ENCODE results near the gene GUCY1A1.

Gene GUCY1A1

DNA sequence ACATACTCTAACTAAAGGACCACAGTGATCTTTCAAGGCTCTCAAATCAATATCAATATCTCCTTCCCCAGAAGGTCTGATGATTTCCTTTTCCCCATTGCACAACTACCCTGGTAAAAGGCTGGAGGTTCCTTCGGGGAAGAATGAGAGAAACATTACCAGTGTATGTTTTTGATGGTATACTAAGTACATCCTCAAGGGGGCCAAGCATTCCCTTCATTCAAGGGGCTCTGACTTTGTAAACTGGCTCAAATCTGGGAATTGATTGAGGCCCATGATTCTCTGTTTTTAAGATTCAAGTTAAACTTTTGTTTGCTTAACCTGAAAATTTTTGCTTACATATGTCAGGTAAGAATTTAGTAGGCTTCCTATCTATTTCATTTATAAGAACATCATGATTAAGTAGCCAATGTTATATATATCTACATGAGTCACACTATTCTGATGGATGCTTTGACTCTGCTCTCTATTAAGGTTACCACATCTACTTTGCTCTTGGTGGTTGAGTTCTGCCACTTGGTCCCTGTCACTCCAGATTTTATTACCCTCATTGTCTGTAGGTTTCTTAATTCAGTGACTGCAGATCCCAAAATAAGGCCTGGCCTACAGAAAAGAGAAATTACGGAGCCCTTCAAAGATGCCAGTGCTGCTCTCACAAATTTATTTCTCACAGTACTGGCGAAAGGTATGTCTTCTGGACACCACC, 75.8 kb downstream of the GUCY1A1 start:
- no peak for DNase-seq

DNA sequence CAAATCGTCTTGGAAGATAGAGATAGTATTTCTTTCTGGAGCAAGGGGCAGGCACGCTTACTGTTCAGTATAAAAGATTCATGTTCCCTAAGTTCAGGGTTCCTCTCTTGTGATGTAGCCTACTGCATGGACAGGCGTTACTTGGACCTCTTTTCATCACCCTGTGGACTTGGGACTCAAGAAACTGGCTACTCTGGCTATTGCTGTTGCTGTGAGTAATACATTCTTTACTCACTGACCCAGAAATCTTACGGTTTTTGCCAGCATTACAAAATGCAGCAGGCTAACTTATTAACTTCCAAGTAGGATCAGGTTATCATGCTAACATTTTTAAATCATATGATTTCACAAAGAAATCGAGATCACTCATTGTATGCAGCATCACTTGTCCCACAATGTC, 79.3 kb downstream of the GUCY1A1 start:
- DNase-seq, result no peak

DNA sequence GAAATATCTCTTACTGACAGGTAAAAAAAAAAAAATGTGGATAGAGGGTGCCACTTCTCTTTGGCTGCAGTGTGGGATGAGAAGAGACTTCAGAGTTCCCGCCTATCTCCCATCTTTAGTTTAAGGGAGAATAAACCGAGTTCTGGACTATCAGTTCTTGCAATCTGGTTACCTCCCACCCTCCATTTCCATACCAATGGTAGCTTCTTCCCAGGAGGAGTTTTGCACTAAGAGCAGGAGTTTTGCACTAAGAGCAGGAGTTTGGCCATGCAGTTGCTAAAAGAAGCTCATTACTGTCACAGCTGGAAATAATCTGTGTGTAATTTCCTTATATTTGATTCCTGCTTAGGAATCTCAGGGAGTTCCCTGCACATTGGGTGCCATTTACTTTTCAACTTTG, 81.4 kb downstream of the GUCY1A1 start:
- DNase-seq, result no peak

DNA sequence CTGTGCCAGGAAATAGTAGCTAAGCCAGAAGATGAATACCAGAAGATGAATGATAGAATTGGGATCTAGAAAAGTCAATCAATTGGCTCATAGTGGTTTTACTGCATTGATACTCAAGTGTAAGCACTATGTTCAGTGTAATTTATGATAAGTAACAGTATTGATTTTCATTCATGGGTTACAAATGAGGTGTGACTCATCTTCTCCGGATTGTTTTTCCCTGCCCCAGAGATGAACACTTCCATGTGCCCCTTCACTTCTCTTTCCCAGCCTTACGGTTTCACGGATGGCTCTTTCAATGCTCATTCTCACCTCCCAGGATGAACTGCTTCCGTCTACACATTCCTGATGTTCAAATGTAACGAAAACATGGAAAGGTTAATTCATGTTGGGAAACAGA, 82.4 kb downstream of the GUCY1A1 start:
- no peak for DNase-seq

DNA sequence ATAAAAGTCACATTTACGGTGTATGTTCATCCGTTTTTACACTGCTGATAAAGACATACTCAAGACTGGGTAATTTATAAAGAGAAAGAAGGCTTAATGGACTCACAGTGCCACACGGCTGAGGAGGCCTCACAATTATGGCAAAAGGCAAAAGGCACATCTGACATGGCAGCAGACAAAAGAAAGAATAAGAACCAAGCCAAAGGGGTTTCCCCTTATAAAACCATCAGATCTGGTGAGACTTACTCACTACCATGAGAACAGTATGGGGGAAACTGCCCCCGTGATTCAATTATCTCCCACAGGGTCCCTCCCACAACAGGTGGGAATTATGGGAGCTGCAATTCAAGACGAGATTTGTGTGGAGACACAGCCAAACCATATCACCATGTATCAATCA, 84.9 kb downstream of the GUCY1A1 start:
- DNase-seq, result no peak

DNA sequence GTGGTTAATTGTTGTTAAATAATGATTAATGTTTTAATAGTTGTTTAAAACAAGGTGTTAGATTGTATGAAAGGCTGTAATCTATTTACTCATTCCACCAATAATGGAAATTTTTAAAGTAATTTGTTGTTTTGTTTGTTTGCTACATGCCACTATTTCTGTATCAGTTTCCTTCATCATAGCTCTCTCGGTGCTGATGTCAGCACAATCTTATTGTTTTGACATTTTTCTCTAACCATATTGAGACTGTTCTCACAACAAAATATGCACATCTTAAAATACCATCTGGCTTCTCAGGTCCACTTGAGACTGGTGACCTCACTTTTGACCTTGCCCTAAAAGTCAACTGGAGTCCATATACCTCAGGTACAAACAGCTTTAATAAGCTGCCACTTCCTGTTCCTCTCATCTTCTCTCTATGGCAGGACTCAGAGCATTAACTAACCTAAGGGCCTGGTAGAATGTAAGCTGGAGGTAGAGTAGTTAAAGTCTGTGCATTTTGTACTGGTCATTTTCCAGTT, 91.2 kb downstream of the GUCY1A1 start:
- DNase-seq, result no peak

DNA sequence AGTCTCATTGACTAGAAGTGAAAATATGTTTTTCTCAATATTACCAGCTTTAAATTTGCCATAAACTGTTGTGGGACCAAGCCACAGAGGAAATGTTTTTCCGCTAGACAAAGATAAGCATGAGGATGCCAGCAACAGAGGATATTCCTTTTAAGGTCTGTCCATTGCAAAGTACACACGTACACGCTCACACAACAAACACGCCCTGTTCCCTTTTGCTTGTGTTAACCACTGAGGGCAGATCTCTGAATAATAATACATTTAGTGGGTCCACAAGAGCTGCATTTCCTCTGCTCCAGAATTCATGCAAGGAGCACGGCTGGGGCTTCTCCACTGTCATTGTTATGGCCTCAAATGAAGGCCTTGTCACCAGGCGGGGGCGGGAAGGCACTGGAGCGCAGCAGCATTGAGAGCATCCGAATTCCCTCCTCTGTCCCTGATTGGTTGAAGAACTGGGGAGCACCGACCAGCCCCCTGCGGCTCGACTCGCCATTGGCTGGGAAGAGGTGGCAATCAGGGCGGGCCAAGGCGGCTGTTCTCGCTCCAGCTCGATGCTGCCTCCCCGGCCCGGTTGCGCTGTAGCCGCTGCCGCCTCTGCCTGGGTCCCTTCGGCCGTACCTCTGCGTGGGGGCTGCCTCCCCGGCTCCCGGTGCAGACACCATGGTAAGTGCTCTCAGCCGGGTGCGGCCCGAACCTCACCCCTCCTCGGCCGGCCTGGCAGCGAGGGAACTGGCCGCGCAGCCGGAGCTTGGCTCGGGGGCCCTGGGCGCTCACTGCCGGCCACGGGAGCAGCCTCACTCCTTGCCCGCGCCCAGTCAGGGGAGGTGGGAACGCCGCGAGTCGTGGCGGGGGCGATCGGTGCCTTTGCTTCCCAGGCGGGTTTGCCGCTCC, 92.1 kb downstream of the GUCY1A1 start, which contains the start of gene GUCY1B1:
TSS of gene GUCY1B1 (plus strand) at position 541 of the 891 bp plus-strand sequence. CDS start at position 661, 120 bp downstream.
- peak; percentile 72 for DNase-seq

DNA sequence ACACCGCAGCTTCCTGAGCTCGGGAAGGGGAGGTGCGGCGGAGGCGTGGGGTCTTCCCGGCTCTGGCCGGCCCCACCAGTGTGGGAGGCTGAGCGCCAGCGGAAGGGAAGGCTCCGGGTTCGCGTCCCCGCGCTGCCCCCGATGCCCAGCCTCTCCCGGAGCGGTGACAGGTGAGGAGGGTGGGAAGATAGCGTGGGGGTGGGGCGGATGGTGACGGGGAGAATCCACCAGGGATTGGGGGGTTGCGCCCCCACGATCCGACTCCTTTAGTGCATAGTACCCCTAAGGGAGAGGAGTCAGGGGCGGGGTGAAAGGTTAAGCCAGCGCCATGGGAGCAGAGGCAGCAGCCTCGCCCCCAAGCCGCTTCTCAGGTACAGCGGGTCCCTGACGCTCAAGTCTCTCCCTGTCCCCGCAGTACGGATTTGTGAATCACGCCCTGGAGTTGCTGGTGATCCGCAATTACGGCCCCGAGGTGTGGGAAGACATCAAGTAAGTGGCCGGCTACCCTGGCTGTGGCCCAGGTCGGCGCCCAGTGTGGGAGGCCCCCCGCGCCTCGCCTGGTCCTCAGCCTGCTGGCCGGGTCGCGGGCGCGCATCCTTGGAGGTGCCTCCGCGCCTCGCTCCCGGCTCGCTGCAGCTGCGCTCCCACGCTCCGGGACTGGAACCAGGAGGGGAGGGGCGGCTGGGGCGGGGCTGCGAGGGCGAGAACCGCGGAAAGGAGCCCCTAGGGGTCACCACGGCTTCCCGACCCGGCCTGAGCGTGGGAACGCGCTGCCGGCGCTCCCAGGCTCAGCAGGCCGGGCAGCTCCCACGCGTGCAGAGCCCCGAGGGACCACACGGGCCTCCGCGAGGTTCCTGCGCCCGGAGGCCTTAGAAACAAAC, 93.0 kb downstream of the GUCY1A1 start:
- DNase-seq, result peak; percentile 5

DNA sequence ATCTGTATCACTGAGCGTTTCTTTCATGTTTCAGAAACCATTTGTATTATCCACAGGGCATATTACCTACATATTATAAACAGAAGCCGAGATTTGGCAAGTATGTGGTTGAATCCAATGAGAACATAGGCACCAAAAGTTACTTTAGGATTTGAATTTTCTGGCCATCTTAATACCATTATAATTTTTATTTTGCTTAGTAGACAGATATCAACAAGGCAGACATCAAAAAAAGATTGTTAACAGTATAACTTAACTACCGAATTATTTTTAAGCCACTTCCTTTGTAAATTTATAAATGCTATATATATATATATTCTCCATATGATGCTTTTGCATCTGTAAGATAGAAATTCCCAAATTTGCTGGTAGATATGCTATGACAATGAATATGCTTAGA, 94.4 kb downstream of the GUCY1A1 start:
- no peak for DNase-seq

DNA sequence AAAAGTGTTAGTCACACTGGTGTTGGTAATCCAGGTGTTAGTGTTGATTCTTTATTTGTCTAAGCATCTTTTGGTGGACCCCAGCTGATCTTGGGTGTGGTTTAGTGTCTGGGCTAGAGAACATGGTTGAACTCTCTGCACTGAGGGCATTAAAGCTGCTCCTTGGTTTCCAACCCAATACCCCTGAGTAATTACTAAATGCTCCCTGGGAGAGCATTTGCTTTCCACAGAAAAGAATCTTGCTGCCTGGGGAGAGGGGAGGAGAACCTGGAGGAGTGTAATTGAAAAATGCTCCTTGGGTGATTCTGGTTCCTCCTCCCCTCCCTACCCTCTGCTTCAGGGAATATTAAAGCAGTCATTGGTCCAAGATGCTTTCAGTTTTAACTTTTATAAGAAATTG, 95.3 kb downstream of the GUCY1A1 start:
- peak; percentile 16 for DNase-seq

DNA sequence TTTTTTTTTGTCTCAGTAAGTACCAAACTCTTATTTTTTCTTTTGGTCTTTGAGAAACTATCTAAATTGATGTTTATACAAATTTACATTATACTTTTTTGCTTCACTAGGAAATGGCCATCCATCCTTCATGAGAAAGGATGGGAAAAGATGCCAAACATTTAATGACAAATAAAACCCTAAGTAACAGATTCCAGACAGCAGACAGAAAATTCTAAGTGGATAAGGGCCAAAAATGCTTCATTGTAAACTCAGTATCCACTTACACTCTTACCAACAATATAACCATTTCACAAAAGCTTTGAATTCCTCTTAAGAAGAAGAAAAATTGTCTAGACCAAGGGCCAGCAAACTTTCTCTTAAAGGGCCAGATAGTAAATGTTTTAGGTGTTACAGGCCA, 95.7 kb downstream of the GUCY1A1 start:
- no peak for DNase-seq

DNA sequence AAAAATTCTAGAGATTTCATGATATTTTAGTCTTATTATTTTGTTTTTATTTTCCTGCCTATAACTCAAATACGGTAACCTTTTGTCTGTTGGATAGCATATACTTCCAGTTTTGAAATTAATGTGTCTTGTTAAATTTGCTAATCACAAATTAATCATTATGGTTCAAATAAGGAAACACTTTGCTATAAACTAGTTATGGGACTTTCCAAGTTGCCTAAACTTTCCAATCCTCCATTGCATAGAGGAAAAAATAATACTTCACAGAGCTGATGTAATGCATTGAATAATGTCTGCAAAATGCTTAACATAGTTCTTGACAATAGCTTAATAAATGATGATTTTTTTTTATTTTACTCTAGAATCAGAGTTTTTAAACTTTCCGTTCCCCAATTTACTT, 96.9 kb downstream of the GUCY1A1 start:
- DNase-seq, result no peak

DNA sequence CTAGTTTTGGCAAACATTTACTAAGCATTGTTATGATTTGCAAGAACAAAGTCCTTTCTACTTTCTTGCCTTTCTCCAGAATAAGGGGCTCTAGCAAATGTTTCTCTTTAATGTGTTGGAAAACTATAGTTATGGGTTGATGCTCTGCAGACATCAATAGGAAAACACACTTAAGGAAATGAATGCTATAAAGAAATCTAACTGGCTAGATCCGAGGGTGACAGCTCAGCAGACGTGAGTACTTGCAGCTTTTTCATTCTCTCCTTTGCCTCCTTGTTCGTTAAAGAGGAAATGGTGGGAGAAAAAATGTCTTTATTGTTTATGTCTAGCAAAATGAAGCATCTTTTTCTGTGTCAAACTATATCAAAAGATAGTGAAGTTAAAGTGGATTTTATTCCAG, 98.5 kb downstream of the GUCY1A1 start:
- no peak for DNase-seq

DNA sequence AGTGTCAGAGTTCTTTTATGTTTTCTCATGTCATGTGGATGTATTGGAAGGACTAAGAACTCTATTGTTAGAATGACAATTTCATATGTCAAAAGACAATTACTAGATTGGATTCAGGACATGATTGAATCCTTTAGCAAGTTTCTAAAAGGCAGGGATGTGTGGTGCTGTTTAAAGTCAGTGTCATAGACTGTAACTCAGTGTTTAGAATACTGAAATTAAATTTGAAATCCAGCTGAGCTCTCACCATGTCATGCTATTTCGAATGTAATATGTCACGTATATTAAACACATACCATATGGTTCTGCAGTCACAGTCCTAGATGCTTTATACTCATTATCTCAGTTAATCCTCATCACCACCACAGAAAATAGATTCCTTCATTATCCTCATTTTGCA, 100.0 kb downstream of the GUCY1A1 start:
- no peak for DNase-seq

DNA sequence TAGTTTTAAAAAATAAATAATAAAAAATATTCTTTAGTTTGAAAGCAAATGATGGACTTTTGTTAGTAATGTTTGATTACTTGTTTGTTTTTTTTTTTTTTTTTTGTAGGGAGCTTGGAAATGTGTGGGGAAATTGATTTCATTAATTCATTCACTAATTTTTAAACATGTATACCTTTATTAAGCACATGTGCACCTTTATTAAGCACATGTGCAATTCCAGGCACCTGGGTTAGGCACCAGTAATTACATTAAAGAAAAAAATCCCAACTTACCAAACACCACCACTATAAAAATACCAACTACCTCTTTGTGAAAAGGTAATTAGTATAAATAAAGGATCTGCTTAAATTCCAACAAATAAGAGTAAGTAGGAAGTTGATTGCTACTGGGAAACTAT, 101.7 kb downstream of the GUCY1A1 start:
- no peak for DNase-seq

DNA sequence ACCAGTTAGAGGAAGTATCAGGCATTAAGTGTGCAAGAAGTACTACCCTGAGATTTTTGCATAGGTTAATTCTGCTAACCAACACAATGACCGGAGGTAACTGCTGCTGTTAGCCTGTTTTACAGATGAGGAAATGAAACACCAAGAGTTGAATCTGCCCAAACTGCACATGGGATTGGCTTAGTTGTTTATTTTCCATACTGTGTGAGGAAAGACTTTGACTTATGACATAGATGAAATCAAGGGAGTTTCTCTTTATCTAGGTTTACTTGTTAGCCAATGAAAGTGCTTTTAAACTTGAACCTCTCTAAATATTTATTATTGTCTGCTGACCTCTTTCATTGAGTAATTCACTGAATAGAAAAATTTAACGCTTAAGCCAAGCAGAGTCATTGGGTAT, 102.4 kb downstream of the GUCY1A1 start:
- no peak for DNase-seq

DNA sequence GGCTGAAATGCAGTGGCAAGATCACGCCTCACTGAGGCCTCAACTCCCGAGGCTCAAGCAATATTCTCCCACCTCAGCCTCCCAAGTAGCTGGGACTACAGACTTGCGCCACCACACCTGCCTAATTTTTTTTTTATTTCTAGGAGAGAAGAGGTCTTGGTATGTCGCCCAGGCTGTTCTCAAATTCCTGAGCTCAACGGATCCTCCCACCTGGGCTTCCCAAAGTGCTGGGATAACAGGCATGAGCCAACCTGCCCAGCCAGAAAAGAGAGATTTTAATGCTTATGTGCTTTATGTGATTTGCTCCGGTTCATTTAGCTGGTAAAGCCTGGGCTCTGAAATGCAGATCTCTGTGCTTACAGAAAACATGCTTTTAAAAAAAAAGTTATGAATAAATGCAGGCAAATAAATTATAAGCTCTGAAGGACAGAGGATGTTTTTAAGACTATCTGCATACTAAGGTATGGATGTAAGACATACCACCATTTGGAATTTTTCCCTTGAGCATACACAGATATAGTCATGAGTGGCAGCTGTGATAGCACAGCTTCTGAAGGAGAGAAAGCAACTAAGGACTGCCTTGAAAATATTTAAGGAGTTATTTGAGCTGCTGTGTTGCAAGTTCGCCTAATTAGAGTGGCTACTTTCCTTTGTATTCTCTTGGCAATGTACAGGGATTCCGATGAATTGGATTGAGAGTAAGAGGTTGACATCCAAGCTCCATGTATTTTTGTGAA, 106.0 kb downstream of the GUCY1A1 start:
- DNase-seq, result no peak

DNA sequence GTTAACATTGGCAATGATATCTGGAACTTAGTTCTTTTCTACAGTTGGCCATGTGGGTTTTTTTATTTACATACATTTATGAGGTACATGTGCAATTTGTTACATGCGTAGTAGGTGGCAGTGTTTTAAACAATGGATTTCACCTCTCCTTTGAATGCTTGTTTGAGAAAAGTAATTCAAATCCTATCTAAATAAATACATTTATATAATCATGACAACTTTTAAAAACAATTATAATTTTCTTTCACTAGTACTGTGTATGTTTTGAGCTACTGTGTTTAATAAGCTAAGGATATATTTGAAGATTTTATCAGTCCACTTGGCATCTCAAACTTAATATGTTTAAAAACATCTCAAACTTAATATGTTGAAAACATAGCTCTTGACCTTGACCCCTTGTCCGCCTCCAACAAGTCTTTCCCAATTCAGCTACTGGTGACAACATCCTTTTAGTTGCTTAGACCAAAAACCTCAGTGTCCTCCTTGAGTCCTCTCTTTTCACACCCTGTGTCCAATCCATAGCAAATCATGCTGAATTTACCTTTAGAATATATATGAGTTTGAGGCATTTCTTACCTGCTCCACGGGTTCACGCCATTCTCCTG, 106.7 kb downstream of the GUCY1A1 start:
- no peak for DNase-seq

DNA sequence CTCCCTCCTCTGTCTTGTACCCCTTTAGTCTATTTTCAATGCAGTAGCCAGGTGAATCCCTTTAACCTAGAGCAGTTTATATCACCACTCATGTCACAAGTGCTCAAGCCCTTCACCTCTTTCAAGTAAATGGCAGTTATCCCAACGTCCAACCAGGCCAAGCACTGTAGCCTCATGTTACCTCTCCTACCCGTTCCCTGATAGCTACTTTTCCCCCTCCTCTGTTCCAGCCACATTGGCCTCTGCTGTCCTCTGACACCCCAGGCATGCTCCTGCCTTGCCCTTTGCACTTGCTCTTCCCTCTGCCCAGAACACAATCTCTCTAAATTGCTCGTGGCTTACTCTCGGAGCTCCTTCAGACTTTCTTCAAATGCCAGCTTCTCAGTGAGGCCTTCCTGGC, 107.4 kb downstream of the GUCY1A1 start:
- no peak for DNase-seq

DNA sequence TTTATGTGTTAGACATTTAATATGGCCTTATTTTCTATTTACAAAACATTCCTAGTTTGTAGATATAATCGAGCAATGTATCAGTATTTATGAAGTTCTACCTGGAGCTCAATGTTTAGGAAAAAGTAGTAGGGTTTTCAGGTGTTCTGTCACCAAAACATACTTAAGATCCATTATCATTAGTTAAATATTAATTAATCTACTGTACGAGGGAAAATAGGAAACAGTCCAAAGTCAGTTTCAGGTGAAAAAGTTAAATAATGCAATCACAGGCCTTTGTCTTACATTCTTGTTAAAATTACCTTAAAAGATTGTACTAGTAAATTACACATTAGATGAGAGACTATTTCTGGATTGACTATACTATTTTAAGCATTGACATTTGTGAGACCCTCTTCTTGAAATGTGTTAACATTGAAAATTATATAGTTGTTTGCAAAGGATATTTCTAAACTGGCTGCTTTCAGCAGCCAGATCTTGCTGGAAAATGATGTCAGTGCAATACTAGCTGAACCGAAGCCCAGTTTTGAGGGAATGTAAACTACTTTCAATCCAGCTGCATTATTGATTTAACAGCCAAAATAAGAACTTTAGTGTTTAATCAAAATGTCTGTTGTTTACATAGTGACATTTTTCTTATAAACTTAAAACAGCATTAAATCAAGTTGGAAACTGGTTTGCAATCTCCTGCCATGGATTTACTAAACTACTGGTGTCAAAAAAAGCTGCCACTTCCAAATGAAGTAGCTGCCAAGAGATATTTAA, 111.5 kb downstream of the GUCY1A1 start:
- DNase-seq, result no peak

DNA sequence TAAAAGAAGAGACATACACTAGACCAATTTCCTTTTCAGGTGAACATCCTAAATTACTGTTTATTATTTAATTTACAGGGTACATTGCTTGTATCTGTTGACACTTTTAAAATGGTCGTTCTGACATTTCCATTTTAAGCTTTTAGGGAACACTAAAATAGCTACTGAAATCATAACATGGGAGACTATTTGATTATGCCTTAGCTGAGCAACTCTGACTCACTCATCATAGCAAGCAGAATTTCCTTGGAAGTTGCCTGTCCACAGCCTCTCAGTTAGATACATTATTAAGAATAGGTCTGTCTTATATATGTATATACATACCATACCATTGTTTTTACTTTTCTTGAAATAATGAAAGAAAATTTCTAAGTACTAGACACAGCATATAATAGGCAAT, 114.1 kb downstream of the GUCY1A1 start:
- no peak for DNase-seq
